ENCODE data around the gene FBXO11.

The FBXO11 gene

GRCh38 chr2:47767880-47768609, 138.3 kb downstream of the FBXO11 start:
- H3K27ac ChIP-seq (ENCODE audit: low read length): no peak overlapping the region
- H3K27me3 ChIP-seq (ENCODE audit: control insufficient read depth in 1 of 2, insufficient read depth in 2 of 2, low read length in 2 of 2): peaks cover 0 to 4% of the 10 kb centered on the region in 2 donors
- no peaks in the 10 kb centered on the region for H3K9me3 ChIP-seq (ENCODE audit: control insufficient read depth in 2 of 2, low read length in 2 of 2)
- peak overlapping the region in 1 of 2 donors; percentile 54 for H3K4me3 ChIP-seq (ENCODE audit: low read length in 2 of 2)
- H3K36me3 ChIP-seq (ENCODE audit: control insufficient read depth in 2 of 2, insufficient read depth in 2 of 2, low read length in 2 of 2): no peaks in the 10 kb centered on the region
- peaks cover 6% of the 10 kb centered on the region for H3K4me1 ChIP-seq (ENCODE audit: control insufficient read depth, insufficient read depth, low read length)
- H3K9ac ChIP-seq (ENCODE audit: low read length in 2 of 2): no peak overlapping the region

GRCh38 chr2:47767497-47767844, 138.8 kb downstream of the FBXO11 start:
- H3K27ac ChIP-seq (ENCODE audit: low read length): no peak overlapping the region
- peak overlapping the region in 1 of 2 donors; percentile 54 for H3K4me3 ChIP-seq (ENCODE audit: low read length in 2 of 2)
- peaks cover 0 to 4% of the 10 kb centered on the region in 2 donors for H3K27me3 ChIP-seq (ENCODE audit: control insufficient read depth in 1 of 2, insufficient read depth in 2 of 2, low read length in 2 of 2)
- H3K9ac ChIP-seq (ENCODE audit: low read length in 2 of 2): no peak overlapping the region
- H3K36me3 ChIP-seq (ENCODE audit: control insufficient read depth in 2 of 2, insufficient read depth in 2 of 2, low read length in 2 of 2): no peaks in the 10 kb centered on the region
- peaks cover 6% of the 10 kb centered on the region for H3K4me1 ChIP-seq (ENCODE audit: control insufficient read depth, insufficient read depth, low read length)
- no peaks in the 10 kb centered on the region for H3K9me3 ChIP-seq (ENCODE audit: control insufficient read depth in 2 of 2, low read length in 2 of 2)

- no peak overlapping the region for H3K27ac ChIP-seq (ENCODE audit: low read length)
- no peaks in the 10 kb centered on the region for H3K27me3 ChIP-seq (ENCODE audit: control insufficient read depth in 1 of 2, insufficient read depth in 2 of 2, low read length in 2 of 2)
- no peak overlapping the region for H3K4me3 ChIP-seq (ENCODE audit: low read length in 2 of 2)
- H3K36me3 ChIP-seq (ENCODE audit: control insufficient read depth in 2 of 2, insufficient read depth in 2 of 2, low read length in 2 of 2): no peaks in the 10 kb centered on the region
- H3K4me1 ChIP-seq (ENCODE audit: control insufficient read depth, insufficient read depth, low read length): no peaks in the 10 kb centered on the region
- peaks cover 0 to 4% of the 10 kb centered on the region in 2 donors for H3K9me3 ChIP-seq (ENCODE audit: control insufficient read depth in 2 of 2, low read length in 2 of 2)
- H3K9ac ChIP-seq (ENCODE audit: low read length in 2 of 2): no peak overlapping the region
Measured at GRCh38 chr2:47751856-47752414, 154.4 kb downstream of the FBXO11 start.

GRCh38 chr2:47747878-47748277, 158.4 kb downstream of the FBXO11 start:
- Histone ChIP-seq H3K9me3 (ENCODE audit: control insufficient read depth in 2 of 2, low read length in 2 of 2) (peaks cover 0 to 4% of the 10 kb centered on the region in 2 donors), H3K27me3 (ENCODE audit: control insufficient read depth in 1 of 2, insufficient read depth in 2 of 2, low read length in 2 of 2) (no peaks in the 10 kb centered on the region), H3K27ac (ENCODE audit: low read length) (no peak overlapping the region), H3K4me3 (ENCODE audit: low read length in 2 of 2) (no peak overlapping the region), H3K36me3 (ENCODE audit: control insufficient read depth in 2 of 2, insufficient read depth in 2 of 2, low read length in 2 of 2) (no peaks in the 10 kb centered on the region), H3K9ac (ENCODE audit: low read length in 2 of 2) (no peak overlapping the region), H3K4me1 (ENCODE audit: control insufficient read depth, insufficient read depth, low read length) (no peaks in the 10 kb centered on the region)

- H3K27me3 ChIP-seq (ENCODE audit: control insufficient read depth in 1 of 2, insufficient read depth in 2 of 2, low read length in 2 of 2): no peaks in the 10 kb centered on the region
- no peak overlapping the region for H3K27ac ChIP-seq (ENCODE audit: low read length)
- H3K4me3 ChIP-seq (ENCODE audit: low read length in 2 of 2): no peak overlapping the region
- H3K36me3 ChIP-seq (ENCODE audit: control insufficient read depth in 2 of 2, insufficient read depth in 2 of 2, low read length in 2 of 2): no peaks in the 10 kb centered on the region
- no peak overlapping the region for H3K9ac ChIP-seq (ENCODE audit: low read length in 2 of 2)
- H3K9me3 ChIP-seq (ENCODE audit: control insufficient read depth in 2 of 2, low read length in 2 of 2): peaks cover 2 to 4% of the 10 kb centered on the region in 2 donors
- H3K4me1 ChIP-seq (ENCODE audit: control insufficient read depth, insufficient read depth, low read length): no peaks in the 10 kb centered on the region
Measured at GRCh38 chr2:47744074-47744473, 162.2 kb downstream of the FBXO11 start.

GRCh38 chr2:47741637-47742036, 164.7 kb downstream of the FBXO11 start:
- no peaks in the 10 kb centered on the region for H3K27me3 ChIP-seq (ENCODE audit: control insufficient read depth in 1 of 2, insufficient read depth in 2 of 2, low read length in 2 of 2)
- peaks cover 0 to 2% of the 10 kb centered on the region in 2 donors for H3K9me3 ChIP-seq (ENCODE audit: control insufficient read depth in 2 of 2, low read length in 2 of 2)
- no peak overlapping the region for H3K27ac ChIP-seq (ENCODE audit: low read length)
- no peak overlapping the region for H3K4me3 ChIP-seq (ENCODE audit: low read length in 2 of 2)
- no peaks in the 10 kb centered on the region for H3K4me1 ChIP-seq (ENCODE audit: control insufficient read depth, insufficient read depth, low read length)
- no peak overlapping the region for H3K9ac ChIP-seq (ENCODE audit: low read length in 2 of 2)
- no peaks in the 10 kb centered on the region for H3K36me3 ChIP-seq (ENCODE audit: control insufficient read depth in 2 of 2, insufficient read depth in 2 of 2, low read length in 2 of 2)

- H3K9me3 ChIP-seq (ENCODE audit: control insufficient read depth in 2 of 2, low read length in 2 of 2): peaks cover 0 to 2% of the 10 kb centered on the region in 2 donors
- H3K27me3 ChIP-seq (ENCODE audit: control insufficient read depth in 1 of 2, insufficient read depth in 2 of 2, low read length in 2 of 2): no peaks in the 10 kb centered on the region
- H3K4me1 ChIP-seq (ENCODE audit: control insufficient read depth, insufficient read depth, low read length): no peaks in the 10 kb centered on the region
- H3K9ac ChIP-seq (ENCODE audit: low read length in 2 of 2): no peak overlapping the region
- H3K4me3 ChIP-seq (ENCODE audit: low read length in 2 of 2): no peak overlapping the region
- H3K27ac ChIP-seq (ENCODE audit: low read length): no peak overlapping the region
- no peaks in the 10 kb centered on the region for H3K36me3 ChIP-seq (ENCODE audit: control insufficient read depth in 2 of 2, insufficient read depth in 2 of 2, low read length in 2 of 2)
Measured at GRCh38 chr2:47741101-47741500, 165.2 kb downstream of the FBXO11 start.
